ENCODE results near the gene ARAP2.

The ARAP2 gene

DNA sequence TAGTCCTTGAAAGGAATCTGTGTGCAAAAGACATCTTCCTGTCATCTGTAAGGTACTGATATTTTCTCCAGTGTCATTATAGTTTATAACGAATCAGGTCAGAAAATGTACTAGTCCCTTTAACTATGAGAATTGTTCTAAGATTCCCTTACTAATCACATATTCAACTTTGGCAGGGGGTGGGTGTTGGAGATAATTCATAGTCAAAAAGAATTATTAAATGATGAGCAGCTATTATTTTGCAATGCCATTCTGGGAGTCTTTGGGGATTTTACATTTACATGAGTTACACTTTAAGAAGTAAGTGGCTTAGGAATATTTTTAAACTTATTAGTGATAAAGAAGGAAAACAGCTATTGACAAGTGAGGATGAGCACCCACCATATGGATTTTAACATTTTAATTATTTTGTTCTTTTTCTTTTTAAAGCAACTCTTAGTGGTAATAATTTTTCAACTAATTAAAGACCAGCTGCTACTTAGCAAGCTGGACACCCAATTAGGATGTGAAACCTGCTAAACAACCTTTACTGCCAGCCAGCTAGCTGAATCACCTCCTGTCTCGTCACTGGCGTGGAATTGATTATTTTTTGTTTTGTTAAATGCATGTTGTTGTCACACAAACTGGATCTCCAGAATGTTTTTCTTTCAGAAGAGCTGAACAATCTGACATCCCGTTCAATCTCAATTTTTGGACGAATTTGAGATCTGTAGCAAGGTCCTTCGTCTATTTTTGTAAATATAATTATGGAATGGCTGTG is 219.2 kb downstream of the ARAP2 start:
- no peak overlapping the region for H3K4me3 ChIP-seq (ENCODE audit: low read length)
- no peak for TF ChIP-seq ZNF274 (IDR thresholded peaks at IDR 0.05; ENCODE audit: low read depth, low read length)

- H3K4me3 ChIP-seq (ENCODE audit: low read length): no peak overlapping the region
- no peak for TF ChIP-seq ZNF274 (IDR thresholded peaks at IDR 0.05; ENCODE audit: low read depth, low read length)
These were observed 224.0 kb downstream of the ARAP2 start for GRCh38 chr4:36020351-36020750.

All from GM08714 (cell line).